Measurements from ENCODE around the gene CUEDC1. TPM values are rescaled to one million over a fixed set of nuclear protein-coding genes. Genes with fewer than 3 reads are reported as not detected.

Gene CUEDC1
- total RNA-seq, 3 donors from 2014 or later = 13.0 to 18.0 (median 14.5) TPM

- H3K27ac ChIP-seq = no peak overlapping the region
- no peaks in the 10 kb centered on the region for H3K9me3 ChIP-seq
- DNase-seq (ENCODE audit: low spot score in 2 of 2) = peak; percentile 40 to 61
- peaks cover 0 to 3% of the 10 kb centered on the region in 2 donors for H3K4me1 ChIP-seq
- TF ChIP-seq POLR2A (IDR thresholded peaks at IDR 0.05) (no peak), POLR2AphosphoS5 (IDR thresholded peaks at IDR 0.05) (no peak), CTCF (IDR thresholded peaks at IDR 0.05) (no peak)
- no peaks in the 10 kb centered on the region for H3K27me3 ChIP-seq
- no peak overlapping the region for H3K4me3 ChIP-seq
- intact Hi-C loops (cut with DNase I; ENCODE audit: low total_unique reads) = loop anchor here (10.0 kb wide), 1 partner anchor 281 kb away; no protein-coding TSS in a partner anchor
- peaks cover 7% of the 10 kb centered on the region for H3K36me3 ChIP-seq
Measured at GRCh38 chr17:57834146-57834741, 121.0 kb downstream of the CUEDC1 start.

GRCh38 chr17:57833179-57833939, 121.9 kb downstream of the CUEDC1 start:
- peak; percentile 49 to 70 for DNase-seq (ENCODE audit: low spot score in 2 of 2)
- intact Hi-C loops (cut with DNase I; ENCODE audit: low total_unique reads) = loop anchor here (10.0 kb wide), 1 partner anchor 281 kb away; no protein-coding TSS in a partner anchor
- Histone ChIP-seq H3K27ac (peak overlapping the region; percentile 31 to 68), H3K4me3 (peak overlapping the region; percentile 35 to 61 (median 38)), H3K27me3 (no peaks in the 10 kb centered on the region), H3K9me3 (no peaks in the 10 kb centered on the region), H3K36me3 (peaks cover under 1% of the 10 kb centered on the region), H3K4me1 (peaks cover 0 to 3% of the 10 kb centered on the region in 2 donors)
- TF ChIP-seq CTCF (IDR thresholded peaks at IDR 0.05) = peak; percentile 69 to 87 (median 83)
- TF ChIP-seq POLR2A (IDR thresholded peaks at IDR 0.05) = no peak
- no peak for TF ChIP-seq POLR2AphosphoS5 (IDR thresholded peaks at IDR 0.05)

- no peaks in the 10 kb centered on the region for H3K36me3 ChIP-seq
- H3K4me3 ChIP-seq = peak overlapping the region; percentile 35 to 61 (median 38)
- H3K27me3 ChIP-seq = no peaks in the 10 kb centered on the region
- no peak for TF ChIP-seq POLR2AphosphoS5 (IDR thresholded peaks at IDR 0.05)
- no peak for TF ChIP-seq POLR2A (IDR thresholded peaks at IDR 0.05)
- no peak for TF ChIP-seq CTCF (IDR thresholded peaks at IDR 0.05)
- H3K4me1 ChIP-seq = peaks cover 0 to 3% of the 10 kb centered on the region in 2 donors
- DNase-seq (ENCODE audit: low spot score in 2 of 2) = no peak
- peak overlapping the region; percentile 31 to 68 for H3K27ac ChIP-seq
- H3K9me3 ChIP-seq = no peaks in the 10 kb centered on the region
- intact Hi-C loops (cut with DNase I; ENCODE audit: low total_unique reads) = loop anchor here (10.0 kb wide), 1 partner anchor 282 kb away; no protein-coding TSS in a partner anchor
Measured at GRCh38 chr17:57832314-57833178, 122.7 kb downstream of the CUEDC1 start.

- Histone ChIP-seq H3K27me3 (no peaks in the 10 kb centered on the region), H3K4me3 (no peak overlapping the region), H3K36me3 (no peaks in the 10 kb centered on the region), H3K9me3 (no peaks in the 10 kb centered on the region), H3K27ac (no peak overlapping the region), H3K4me1 (peaks cover 0 to 3% of the 10 kb centered on the region in 2 donors)
- no peak for DNase-seq (ENCODE audit: low spot score in 2 of 2)
- intact Hi-C loops (cut with DNase I; ENCODE audit: low total_unique reads) = loop anchor here (10.0 kb wide), 1 partner anchor 284 kb away; no protein-coding TSS in a partner anchor
- no peak for TF ChIP-seq POLR2A (IDR thresholded peaks at IDR 0.05)
- no peak for TF ChIP-seq POLR2AphosphoS5 (IDR thresholded peaks at IDR 0.05)
- TF ChIP-seq CTCF (IDR thresholded peaks at IDR 0.05) = no peak
Measured at GRCh38 chr17:57830880-57831279, 124.3 kb downstream of the CUEDC1 start.
